ENCODE data around the gene RTL1.

GRCh38 chr14:100857233-100857922 lies 46.1 kb downstream of the RTL1 start:
- TF ChIP-seq SIN3A (IDR thresholded peaks at IDR 0.05; ENCODE audit: borderline replicate concordance, low read depth, low read length), result no peak
- no peak for TF ChIP-seq MED1 (CRISPR knock-in tag; IDR thresholded peaks at IDR 0.05)
- no peak for TF ChIP-seq MLLT10 (CRISPR knock-in tag; IDR thresholded peaks at IDR 0.05)
- no peak for TF ChIP-seq HNRNPH1 (optimal IDR thresholded peaks at IDR 0.05; ENCODE audit: low read depth, low read length)
- TF ChIP-seq CTCF (CRISPR knock-in tag; IDR thresholded peaks at IDR 0.05), result no peak
- TF ChIP-seq ZNF3 (CRISPR knock-in tag; IDR thresholded peaks at IDR 0.05), result no peak
- no peak for TF ChIP-seq EEA1 (CRISPR knock-in tag; IDR thresholded peaks at IDR 0.05; ENCODE audit: borderline replicate concordance)
- TF ChIP-seq POLR2A (IDR thresholded peaks at IDR 0.05; ENCODE audit: insufficient read depth in 1 of 2, low read depth in 2 of 2, low read length in 2 of 2), result no peak
- no peak for TF ChIP-seq THAP9 (CRISPR knock-in tag; IDR thresholded peaks at IDR 0.05; ENCODE audit: borderline replicate concordance)
- no peak for TF ChIP-seq ZNF879 (CRISPR knock-in tag; IDR thresholded peaks at IDR 0.05)
- no peak for TF ChIP-seq PTBP1 (IDR thresholded peaks at IDR 0.05; ENCODE audit: low read depth, low read length, poor library complexity, severe bottlenecking)
- no peak for TF ChIP-seq CREB1 (IDR thresholded peaks at IDR 0.05)
- no peak for TF ChIP-seq CREB1 (CRISPR knock-in tag; IDR thresholded peaks at IDR 0.05)
- TF ChIP-seq GABPA (IDR thresholded peaks at IDR 0.05; ENCODE audit: low read depth, low read length), result no peak
- TF ChIP-seq GABPA (CRISPR knock-in tag; IDR thresholded peaks at IDR 0.05; ENCODE audit: low read depth), result no peak
- TF ChIP-seq BATF2 (CRISPR knock-in tag; IDR thresholded peaks at IDR 0.05), result no peak
